ENCODE measurements around the gene SULT1A1.
"Not testable (repeated sequence)": the region's sequence is repeated elsewhere in the genome, so short reads cannot be mapped to it uniquely, and the experiment has no call there.

The SULT1A1 gene

GRCh38 chr16:28597692-28598261 lies 12.1 kb downstream of the SULT1A1 start:
- H3K4me3 ChIP-seq (ENCODE audit: low read depth, low read length), result no peak overlapping the region
- no peak for DNase-seq (ENCODE audit: low read depth)
- TF ChIP-seq, protein P1, sequence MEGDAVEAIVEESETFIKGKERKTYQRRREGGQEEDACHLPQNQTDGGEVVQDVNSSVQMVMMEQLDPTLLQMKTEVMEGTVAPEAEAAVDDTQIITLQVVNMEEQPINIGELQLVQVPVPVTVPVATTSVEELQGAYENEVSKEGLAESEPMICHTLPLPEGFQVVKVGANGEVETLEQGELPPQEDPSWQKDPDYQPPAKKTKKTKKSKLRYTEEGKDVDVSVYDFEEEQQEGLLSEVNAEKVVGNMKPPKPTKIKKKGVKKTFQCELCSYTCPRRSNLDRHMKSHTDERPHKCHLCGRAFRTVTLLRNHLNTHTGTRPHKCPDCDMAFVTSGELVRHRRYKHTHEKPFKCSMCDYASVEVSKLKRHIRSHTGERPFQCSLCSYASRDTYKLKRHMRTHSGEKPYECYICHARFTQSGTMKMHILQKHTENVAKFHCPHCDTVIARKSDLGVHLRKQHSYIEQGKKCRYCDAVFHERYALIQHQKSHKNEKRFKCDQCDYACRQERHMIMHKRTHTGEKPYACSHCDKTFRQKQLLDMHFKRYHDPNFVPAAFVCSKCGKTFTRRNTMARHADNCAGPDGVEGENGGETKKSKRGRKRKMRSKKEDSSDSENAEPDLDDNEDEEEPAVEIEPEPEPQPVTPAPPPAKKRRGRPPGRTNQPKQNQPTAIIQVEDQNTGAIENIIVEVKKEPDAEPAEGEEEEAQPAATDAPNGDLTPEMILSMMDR (IDR thresholded peaks at IDR 0.05; ENCODE audit: control insufficient read depth, extremely low read depth, insufficient read depth), result 0 out of 2 replicates have a peak, but pooled peaks have one; percentile 7

DNA sequence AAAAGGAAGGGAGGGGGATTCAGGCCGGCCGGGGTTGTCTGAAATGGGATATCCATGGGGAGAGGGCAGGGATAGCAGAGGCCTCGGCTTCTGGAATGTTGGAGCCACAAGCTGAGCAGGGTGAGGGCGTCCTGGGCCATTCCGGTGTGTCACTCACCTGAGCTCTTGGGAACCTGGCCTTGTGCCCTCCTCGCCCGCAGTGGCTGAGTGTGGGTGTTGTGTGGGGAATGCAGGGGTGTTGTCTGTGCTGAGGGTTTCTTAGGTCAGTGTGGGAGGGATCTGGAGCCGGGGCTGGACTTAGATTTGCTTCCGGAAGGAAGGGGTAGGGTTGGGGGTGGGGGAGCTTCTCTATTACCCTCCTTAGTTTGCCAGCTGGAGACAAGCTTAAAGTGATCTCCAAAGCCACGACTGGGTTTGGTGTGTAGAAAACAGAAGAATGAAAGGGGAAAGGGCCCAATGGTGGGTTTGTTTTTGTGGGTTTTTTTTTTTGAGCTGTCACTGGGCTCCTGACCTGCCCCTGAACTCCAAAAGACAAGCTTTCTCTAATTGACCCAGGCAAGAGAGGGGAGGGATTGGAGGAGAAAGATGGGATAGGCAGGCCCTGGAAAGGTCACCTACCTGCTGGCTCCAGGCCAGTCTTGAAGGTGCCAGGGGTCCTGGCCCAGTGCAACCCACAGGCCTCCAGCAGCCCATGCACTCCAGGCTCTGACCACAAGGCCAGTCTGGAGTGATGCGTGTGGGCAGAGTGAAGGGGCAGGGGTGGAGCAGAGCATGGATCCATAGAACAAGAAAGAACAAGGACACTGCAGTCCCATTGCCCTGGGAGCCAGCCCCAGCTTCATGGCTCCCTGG lies 12.8 kb downstream of the SULT1A1 start, which contains the start of gene SULT1A2:
SULT1A2 (minus strand) TSS at position 211 of the 852 bp plus-strand sequence. CDS start 1,120 bp downstream, outside the sequence.
- H3K4me3 ChIP-seq (ENCODE audit: low read depth, low read length), result no peak within 1 kb of the TSS
- no peak for DNase-seq (ENCODE audit: low read depth)
- TF ChIP-seq, protein P1 (IDR thresholded peaks at IDR 0.05; ENCODE audit: control insufficient read depth, extremely low read depth, insufficient read depth), result no peak

DNA sequence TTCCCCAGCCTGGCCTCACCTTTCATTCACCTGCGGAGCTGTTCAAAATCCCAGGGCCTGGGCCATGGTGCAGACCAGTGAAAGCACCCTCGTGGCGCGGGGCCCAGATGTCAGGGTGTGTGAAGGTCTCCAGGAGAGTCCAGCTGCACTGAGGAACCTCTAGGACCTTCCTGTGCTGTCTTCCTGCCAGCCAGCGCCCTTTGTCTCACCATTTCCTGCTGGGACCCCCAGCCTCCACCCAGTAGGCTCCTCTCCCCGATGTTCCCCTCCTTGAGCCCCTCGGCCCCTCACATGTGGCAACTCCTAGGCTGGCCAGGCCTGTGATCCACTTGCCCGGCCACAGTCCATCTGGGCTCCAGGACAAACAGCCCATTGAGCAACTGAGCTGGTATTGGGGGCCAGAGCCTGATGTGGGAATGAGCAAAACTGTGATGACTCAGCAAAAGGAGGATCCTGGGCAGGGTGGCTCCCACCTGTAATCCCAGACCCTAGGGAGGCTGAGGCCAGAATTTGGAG lies 13.7 kb downstream of the SULT1A1 start:
- no peak for DNase-seq (ENCODE audit: low read depth)
- H3K4me3 ChIP-seq (ENCODE audit: low read depth, low read length), result no peak overlapping the region
- TF ChIP-seq, protein P1 (IDR thresholded peaks at IDR 0.05; ENCODE audit: control insufficient read depth, extremely low read depth, insufficient read depth), result no peak

- DNase-seq (ENCODE audit: low read depth), result not testable (repeated sequence)
Measured at GRCh38 chr16:28595451-28595850, 14.4 kb downstream of the SULT1A1 start.

DNA sequence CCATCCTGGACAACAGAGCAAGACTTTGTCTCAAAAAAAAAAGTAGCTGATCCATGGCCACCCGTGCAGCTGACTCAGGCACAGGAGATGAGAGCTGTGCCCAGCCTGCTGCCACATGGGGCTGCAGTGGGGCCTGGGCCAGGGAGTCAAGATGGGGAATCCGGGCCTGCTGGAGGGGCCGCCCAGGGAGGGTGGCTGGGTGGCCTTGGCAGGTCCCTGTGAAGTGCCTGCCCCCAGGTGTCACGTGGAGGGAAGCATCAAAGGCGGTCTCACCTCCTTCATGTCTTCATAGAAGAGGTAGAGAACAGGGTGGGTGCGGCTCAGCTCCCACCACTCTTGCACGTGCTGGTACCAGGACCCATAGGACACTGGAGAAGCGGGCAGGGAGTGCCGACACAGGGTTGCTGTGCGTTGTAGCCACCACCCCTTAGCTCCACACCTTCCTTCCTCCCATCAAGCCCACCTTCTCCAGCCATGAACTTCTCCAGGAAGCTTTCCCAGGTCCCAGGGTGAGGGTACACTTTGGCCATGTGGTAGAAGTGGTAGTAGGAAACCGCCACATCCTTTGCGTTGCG lies 16.8 kb downstream of the SULT1A1 start:
- DNase-seq (ENCODE audit: low read depth), result no peak
- H3K4me3 ChIP-seq (ENCODE audit: low read depth, low read length), result no peak overlapping the region
- TF ChIP-seq, protein P1 (IDR thresholded peaks at IDR 0.05; ENCODE audit: control insufficient read depth, extremely low read depth, insufficient read depth), result no peak

More at GRCh38 chr16:28595451-28595850, 14.4 kb downstream of the SULT1A1 start:
- not testable (repeated sequence) for H3K4me3 ChIP-seq (ENCODE audit: low read depth, low read length)

DNA sequence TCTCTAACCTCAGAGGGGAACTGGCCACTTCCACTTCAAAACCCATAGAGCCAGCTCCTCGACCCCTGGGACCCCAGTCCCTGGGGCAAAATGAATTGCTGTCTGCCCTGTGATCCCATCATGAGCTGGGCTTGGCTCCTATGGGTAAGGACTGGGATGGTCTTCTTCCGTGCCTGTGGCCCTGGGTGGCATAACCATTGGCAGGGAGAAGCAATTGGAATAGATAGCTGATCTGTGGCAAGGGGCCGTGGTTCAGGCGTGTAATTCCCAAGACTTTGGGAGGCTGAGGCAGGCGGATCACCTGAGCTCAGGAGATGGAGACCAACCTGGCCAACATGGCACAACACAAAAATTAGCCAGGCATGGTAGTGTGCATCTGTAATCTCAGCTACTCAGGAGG lies 17.3 kb downstream of the SULT1A1 start:
- H3K4me3 ChIP-seq (ENCODE audit: low read depth, low read length), result no peak overlapping the region
- TF ChIP-seq, protein P1 (IDR thresholded peaks at IDR 0.05; ENCODE audit: control insufficient read depth, extremely low read depth, insufficient read depth), result no peak
- no peak for DNase-seq (ENCODE audit: low read depth)

DNA sequence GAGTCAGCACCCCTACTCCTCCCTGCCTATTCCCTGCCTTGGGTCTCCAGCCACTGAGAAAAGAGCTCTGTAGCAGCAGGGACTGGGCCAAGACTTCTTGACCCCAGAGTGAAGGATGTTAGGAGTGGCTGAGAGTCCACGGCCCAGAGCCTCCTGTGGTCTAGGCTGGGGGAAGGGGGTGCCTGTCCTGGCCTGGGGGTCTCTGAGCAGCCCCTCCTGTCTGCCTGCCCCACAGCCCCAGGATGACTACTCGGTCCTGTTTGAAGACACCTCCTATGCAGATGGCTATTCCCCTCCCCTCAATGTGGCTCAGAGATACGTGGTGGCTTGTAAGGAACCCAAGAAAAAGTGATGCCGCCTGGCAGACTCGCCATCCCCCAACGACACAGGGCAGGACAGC lies 18.5 kb downstream of the SULT1A1 start:
- TF ChIP-seq, protein P1 (IDR thresholded peaks at IDR 0.05; ENCODE audit: control insufficient read depth, extremely low read depth, insufficient read depth), result no peak
- no peak overlapping the region for H3K4me3 ChIP-seq (ENCODE audit: low read depth, low read length)
- DNase-seq (ENCODE audit: low read depth), result no peak

All from LNCaP clone FGC (cell line).